HUES64 (cell line): ENCODE measurements around the gene CACNA1S.

Source experiments
- H3K27ac ChIP-seq: 2 replicates; pipeline ENCODE4 v1.7.0; 2013; ENCODE audit warnings: low read depth, low read length, inconsistent platforms
- H3K27me3 ChIP-seq: 2 replicates; pipeline ENCODE4 v1.6.1; 2013; ENCODE audit warnings: mild to moderate bottlenecking, low read length; ENCODE audit not compliant: insufficient read depth
- H3K36me3 ChIP-seq: 2 replicates; pipeline ENCODE4 v1.6.1; 2013; ENCODE audit warnings: mild to moderate bottlenecking, low read length; ENCODE audit not compliant: insufficient read depth
- H3K4me1 ChIP-seq: 2 replicates; pipeline ENCODE4 v1.6.1; 2013; ENCODE audit warnings: mild to moderate bottlenecking, low read length, moderate library complexity; ENCODE audit not compliant: insufficient read depth
- H3K4me3 ChIP-seq: 2 replicates; pipeline ENCODE4 v1.5.1; 2013; ENCODE audit warnings: mild to moderate bottlenecking, low read length, moderate library complexity
- H3K9ac ChIP-seq: 2 replicates; pipeline ENCODE4 v1.6.1; 2013; ENCODE audit warnings: mild to moderate bottlenecking, low read depth, low read length
- H3K9me3 ChIP-seq: 2 replicates; pipeline ENCODE4 v1.6.1; 2013; ENCODE audit warnings: low read depth, low read length; ENCODE audit not compliant: insufficient read depth
- WGBS: fragments of 150-250, 120-280 bp; methylation state at CpG from one replicate; pipeline ENCODE4 v1.1.7; 2013; ENCODE audit warnings: missing lambda C conversion rate; 5-methylcytosine and 5-hydroxymethylcytosine counted together

Gene CACNA1S

DNA sequence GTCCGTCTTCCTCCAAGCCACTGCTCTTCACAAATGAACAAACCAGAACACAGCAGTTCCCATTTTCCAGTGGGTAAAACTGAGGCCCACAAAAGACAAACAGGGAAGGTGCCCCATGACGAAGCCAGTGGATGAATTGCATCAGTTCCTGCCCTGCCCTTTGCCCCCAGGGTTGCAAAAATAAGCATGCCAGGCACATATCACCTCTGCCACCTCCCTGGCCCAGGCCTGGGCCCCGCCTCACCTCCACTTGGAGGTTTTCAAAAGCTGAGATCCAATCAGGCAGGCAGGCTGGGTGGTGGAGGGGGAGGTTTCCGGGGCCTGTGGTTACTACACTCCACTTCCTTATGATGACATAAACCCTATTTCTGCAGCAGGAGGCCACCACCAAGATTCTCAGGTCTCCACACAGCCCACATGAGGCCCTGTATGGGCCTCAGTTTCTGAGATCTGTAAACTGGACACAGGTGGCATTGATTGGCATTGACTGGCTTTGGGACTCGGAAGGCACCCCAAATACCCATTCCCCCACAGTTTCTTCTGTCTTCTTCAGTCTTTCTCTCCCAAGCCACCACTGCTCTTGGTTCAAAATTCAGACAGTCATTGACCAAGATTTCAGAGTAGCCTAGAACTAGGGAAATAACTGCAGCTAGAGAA is 92.8 kb downstream of the CACNA1S start:
- H3K9ac ChIP-seq, result no peak overlapping the region; the same call in 1 of the 2 replicates
- H3K27ac ChIP-seq, result no peak overlapping the region
- peaks cover 51% of the 10 kb centered on the region for H3K4me1 ChIP-seq
- no peaks in the 10 kb centered on the region for H3K36me3 ChIP-seq
- 89% methylated on average over 3 of the region's 5 CpGs for WGBS
- H3K27me3 ChIP-seq, result peaks cover 10% of the 10 kb centered on the region
- no peaks in the 10 kb centered on the region for H3K9me3 ChIP-seq
- no peak overlapping the region for H3K4me3 ChIP-seq

DNA sequence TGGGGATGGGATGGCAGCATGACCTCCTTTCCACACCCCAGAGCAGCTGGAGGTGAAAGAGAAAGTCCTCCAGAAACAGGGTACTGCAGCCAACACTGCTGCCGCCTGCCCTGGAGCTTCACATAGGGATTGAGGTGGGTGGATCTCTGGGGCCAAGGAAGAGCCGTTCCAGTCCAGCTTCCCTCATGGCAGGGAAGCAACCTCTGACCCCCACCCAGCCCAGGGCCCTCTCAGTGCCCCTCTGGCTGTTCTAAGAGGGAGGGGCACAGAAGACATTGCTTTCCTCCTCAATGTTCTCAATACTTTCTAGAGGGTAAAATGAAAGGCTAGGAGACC is 94.4 kb downstream of the CACNA1S start:
- no peak overlapping the region for H3K27ac ChIP-seq

DNA sequence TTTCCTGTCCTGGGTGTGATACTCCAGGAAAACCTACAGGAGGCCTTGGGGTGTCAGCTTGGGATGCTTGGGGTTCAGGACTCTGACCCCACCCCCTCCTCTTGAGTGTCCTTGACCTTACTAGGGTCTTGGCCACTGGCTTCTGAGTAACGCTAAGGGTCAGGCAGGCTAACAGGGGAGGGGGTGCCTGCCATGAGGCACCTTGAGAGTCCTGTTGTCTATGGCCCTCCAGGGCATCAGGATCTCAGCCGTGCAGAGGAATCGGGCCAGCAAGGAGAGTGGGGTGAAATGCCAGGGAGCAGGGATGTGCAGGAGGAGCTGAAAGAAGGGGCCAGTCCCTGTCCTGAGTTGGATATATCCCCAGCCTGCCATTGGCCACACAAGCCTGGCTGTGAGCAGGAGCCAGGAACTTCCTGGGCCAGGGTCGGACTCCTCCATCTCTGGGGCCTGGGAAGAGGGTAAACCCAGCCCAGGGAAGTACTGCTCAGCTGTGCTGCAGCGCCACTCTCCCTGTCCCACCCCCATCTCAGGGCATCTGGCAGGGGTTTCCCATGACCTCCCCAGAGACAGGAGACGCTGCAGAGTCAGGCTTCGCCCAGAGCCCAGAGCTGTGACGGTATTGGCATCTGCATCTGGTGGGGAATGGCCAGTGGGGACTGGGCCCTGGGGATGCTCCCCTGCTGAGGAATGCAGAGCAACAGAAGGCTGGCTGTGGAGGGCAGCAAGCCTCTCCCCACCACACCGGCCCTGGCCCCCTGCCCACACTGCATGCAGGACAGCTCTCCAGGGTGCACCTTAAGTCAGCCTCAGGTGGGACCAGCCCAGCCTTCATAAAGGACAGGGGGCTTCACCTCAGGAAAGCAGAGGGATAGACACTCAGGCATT is 95.0 kb downstream of the CACNA1S start:
- peaks cover under 1% of the 10 kb centered on the region; the same call in 1 of the 2 replicates for H3K27me3 ChIP-seq
- no peak overlapping the region for H3K27ac ChIP-seq
- H3K9me3 ChIP-seq, result no peaks in the 10 kb centered on the region
- no peaks in the 10 kb centered on the region for H3K36me3 ChIP-seq
- H3K9ac ChIP-seq, result no peak overlapping the region
- H3K4me3 ChIP-seq, result no peak overlapping the region
- WGBS, result 82% methylated on average over 9 of the region's 9 CpGs
- peaks cover 43% of the 10 kb centered on the region for H3K4me1 ChIP-seq

More for the DNA sequence above, 94.4 kb downstream of the CACNA1S start:
- H3K36me3 ChIP-seq, result no peaks in the 10 kb centered on the region
- 95% methylated on average over 2 of the region's 2 CpGs for WGBS
- H3K27me3 ChIP-seq, result peaks cover 7% of the 10 kb centered on the region
- no peaks in the 10 kb centered on the region for H3K9me3 ChIP-seq
- H3K9ac ChIP-seq, result no peak overlapping the region
- H3K4me1 ChIP-seq, result peaks cover 49% of the 10 kb centered on the region
- no peak overlapping the region for H3K4me3 ChIP-seq

DNA sequence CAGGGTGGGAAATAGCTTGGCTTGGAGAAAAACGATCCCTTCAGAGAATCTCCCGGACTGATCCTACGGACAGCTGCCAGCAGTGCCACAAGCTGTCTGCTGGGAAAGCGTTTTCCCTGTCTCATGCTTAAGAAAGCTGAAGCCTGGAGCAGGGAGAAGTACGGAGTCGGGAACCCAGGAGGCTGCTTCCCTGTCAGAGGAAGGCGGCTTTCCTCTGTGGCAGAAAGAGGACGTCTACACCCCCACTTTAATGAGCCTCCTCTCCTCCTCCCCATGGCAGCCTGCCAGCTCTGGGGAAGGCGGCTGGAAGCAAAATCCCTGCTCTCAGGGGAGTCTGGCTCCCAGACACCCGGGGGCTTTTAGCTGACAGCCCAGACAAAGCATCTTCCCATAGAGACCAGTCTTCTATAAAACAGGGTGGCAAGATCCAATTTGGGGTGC is 96.0 kb downstream of the CACNA1S start:
- H3K9ac ChIP-seq, result no peak overlapping the region
- 70% methylated on average over 10 of the region's 10 CpGs for WGBS
- H3K9me3 ChIP-seq, result no peaks in the 10 kb centered on the region
- no peak overlapping the region for H3K4me3 ChIP-seq
- H3K4me1 ChIP-seq, result peaks cover 35% of the 10 kb centered on the region
- H3K27ac ChIP-seq, result no peak overlapping the region
- no peaks in the 10 kb centered on the region for H3K27me3 ChIP-seq
- H3K36me3 ChIP-seq, result no peaks in the 10 kb centered on the region

DNA sequence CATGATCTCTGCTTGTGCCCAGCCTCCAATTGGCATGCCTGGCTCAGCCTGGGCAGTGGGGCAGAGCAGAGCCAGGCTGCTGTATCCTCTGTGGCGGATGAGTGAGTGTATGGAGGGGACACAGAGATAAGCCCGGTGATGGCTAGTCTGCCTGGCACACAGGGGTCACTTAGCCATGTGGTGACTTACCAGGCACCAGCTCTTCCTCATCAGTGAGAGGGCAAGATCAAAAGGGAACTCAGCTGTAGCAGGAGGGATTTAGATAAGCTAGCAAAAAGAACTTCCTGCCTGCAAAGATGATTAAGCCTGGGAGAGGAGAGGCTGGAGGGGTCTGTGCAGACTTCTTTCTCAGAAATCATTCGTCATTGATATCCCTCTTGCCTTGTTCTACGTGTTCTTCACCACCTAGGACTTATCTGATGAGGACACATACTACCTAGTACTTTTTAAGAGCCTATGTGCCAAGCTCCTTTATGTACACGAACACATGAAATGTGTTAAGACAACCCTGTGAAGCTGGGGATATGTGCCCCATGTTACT is 96.6 kb downstream of the CACNA1S start:
- no peak overlapping the region for H3K4me3 ChIP-seq
- H3K9me3 ChIP-seq, result no peaks in the 10 kb centered on the region
- no peaks in the 10 kb centered on the region for H3K27me3 ChIP-seq
- no peak overlapping the region for H3K27ac ChIP-seq
- H3K9ac ChIP-seq, result no peak overlapping the region
- H3K4me1 ChIP-seq, result peaks cover 31% of the 10 kb centered on the region
- H3K36me3 ChIP-seq, result no peaks in the 10 kb centered on the region
- 79% methylated on average over 5 of the region's 5 CpGs for WGBS

DNA sequence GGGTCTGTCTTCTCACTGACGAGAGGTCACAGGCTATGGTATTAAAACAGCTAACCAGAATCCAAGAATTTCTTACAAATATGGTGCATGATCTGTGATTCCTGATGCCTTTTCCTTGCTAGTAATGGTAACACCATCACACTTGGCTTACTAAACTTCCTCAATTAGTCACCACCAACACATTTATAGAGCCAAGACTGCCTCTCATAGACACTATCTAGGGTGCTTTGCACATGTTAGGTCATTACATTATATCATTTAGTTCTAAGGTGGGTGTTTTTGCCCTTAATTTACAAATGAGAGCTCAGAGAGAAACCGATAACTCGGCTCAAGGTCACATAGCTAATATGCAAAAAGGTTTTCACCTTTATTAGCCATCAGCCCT is 97.4 kb downstream of the CACNA1S start:
- H3K4me1 ChIP-seq, result peaks cover 31% of the 10 kb centered on the region

DNA sequence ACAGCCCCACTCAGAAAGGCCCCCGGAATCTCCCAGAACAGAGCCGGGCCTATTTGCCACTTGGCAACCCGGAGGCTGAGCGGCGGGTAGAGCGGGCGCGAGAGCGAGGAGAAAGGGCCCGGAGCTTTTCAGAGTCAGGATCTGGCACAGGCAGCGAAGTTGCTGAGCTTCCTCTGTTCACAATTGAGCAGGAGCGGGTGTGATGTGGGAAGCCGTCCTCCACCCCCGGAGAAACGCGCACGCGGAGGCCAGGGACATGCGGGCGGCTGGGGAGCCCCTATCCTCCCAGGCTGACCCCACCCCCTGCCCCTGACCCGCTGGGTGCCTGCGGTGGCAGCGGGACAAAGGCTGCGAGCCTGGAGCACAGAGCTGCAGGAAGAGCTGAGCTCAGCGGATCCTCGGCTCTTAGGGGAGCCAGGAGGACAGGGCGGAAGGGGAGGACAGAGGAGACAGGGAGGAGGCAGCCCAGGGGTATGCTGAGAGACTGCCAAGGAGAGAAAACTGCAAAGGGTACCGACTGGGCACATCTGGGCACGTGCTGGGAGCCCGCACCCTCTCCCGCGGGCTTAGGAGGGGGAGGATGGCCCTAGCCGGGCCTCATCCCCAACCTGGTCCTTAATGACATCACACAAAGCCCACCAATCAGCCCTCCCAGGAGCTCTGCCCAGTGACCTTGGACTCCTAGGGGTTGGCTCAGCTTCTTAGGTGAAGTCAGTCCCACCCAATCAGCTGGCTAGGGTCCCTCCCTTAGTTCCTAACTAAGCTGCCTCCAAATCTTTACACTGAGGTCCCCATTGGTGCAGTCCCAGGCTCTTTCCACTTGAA is 98.0 kb downstream of the CACNA1S start:
- H3K27ac ChIP-seq, result no peak overlapping the region
- 0 out of 2 replicates have a peak overlapping the region, but pooled peaks have one; percentile 22 for H3K9ac ChIP-seq
- no peaks in the 10 kb centered on the region for H3K36me3 ChIP-seq
- no peak overlapping the region for H3K4me3 ChIP-seq
- 76% methylated on average over 33 of the region's 33 CpGs for WGBS
- no peaks in the 10 kb centered on the region for H3K27me3 ChIP-seq
- peaks cover 29% of the 10 kb centered on the region for H3K4me1 ChIP-seq
- H3K9me3 ChIP-seq, result no peaks in the 10 kb centered on the region

More for the DNA sequence above, 97.4 kb downstream of the CACNA1S start:
- WGBS, result 91% methylated on average over 3 of the region's 3 CpGs
- no peak overlapping the region for H3K4me3 ChIP-seq
- H3K27me3 ChIP-seq, result no peaks in the 10 kb centered on the region
- H3K27ac ChIP-seq, result no peak overlapping the region
- H3K36me3 ChIP-seq, result no peaks in the 10 kb centered on the region
- H3K9me3 ChIP-seq, result no peaks in the 10 kb centered on the region
- H3K9ac ChIP-seq, result no peak overlapping the region

DNA sequence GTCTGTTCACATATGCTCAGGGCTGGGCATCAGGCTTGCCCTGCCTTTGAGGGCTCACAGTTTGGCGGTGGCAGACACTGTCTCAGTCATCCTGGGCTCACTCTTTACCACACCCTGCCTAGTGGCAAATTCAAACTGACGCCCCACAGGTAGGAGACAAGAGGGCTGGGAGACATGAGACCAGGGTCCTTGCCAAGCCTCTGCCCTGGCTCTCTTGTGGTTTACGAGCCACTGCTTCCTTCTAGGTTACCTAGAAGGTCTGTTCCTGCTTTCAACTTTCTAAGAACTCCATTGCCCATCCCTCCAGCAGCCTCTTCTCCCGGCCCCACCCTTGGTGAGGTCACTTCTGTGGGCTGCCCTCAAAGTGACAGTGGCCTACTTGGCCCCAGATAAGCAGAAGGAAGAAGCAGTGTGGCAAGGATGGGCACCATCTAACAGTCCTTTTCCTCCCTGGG is 99.2 kb downstream of the CACNA1S start:
- Histone ChIP-seq H3K4me1 (peaks cover 29% of the 10 kb centered on the region), H3K4me3 (no peak overlapping the region), H3K27me3 (no peaks in the 10 kb centered on the region), H3K9me3 (no peaks in the 10 kb centered on the region), H3K27ac (no peak overlapping the region), H3K9ac (no peak overlapping the region), H3K36me3 (no peaks in the 10 kb centered on the region)
- 88% methylated on average over 4 of the region's 4 CpGs for WGBS

DNA sequence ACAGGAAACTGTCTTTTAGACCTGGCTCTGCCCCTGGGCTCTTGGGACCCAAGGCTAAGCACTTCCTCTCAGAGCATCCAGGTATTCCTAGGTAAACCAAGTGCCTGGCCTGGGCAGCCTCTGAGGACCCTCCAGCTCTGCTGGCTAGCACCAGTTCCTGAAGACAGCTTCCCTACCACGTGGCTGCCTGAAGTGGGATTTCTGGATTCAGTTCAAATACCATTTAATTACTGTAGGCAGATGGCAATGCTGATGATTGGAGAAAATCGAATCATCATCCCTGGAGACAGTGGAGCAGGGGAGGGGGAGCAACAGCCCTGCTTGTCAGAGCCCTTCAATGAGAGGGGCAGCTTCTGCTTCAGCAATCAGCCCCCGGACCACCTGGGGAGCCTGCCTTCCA is 100.6 kb downstream of the CACNA1S start:
- Histone ChIP-seq H3K9ac (no peak overlapping the region), H3K27me3 (no peaks in the 10 kb centered on the region), H3K36me3 (no peaks in the 10 kb centered on the region), H3K4me3 (no peak overlapping the region), H3K4me1 (peaks cover 21% of the 10 kb centered on the region), H3K27ac (no peak overlapping the region), H3K9me3 (no peaks in the 10 kb centered on the region)
- 81% methylated on average over 3 of the region's 3 CpGs for WGBS

DNA sequence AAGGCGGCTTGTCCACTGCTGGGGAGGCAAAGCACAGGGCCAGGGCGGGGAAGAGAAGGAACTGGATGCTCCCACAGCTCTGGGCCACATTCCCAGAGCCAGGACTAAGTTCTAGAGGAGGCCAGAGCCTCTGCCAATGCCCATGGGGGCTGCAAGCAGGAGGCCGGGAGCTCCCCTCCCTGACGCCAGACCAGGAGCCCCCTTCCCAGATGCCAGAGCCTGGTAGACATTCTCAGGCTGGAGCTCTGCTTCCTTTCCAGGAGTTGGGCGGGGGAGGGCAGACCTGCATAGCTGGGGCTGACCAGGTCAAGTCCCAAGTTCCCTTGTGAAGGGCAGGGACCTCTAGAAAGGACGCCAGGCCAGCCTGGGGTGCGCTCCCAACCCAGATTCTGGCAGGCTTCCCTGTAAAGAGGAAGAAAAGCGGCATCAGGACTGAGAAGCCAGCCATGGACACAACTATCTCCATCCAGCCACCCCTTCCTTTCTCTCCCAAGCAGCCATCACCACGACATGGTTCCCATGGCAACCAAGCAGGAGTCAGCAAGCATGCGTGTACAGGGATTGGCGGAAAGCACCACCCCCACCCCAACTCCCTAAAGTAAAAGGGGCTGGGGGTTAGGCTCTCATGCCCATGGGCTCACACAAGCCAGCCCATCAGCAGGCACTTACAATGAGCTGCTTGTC is 102.1 kb downstream of the CACNA1S start:
- Histone ChIP-seq H3K9ac (0 out of 2 replicates have a peak overlapping the region, but pooled peaks have one; percentile 26), H3K4me1 (peaks cover 18% of the 10 kb centered on the region), H3K27ac (no peak overlapping the region), H3K4me3 (no peak overlapping the region), H3K27me3 (no peaks in the 10 kb centered on the region), H3K9me3 (no peaks in the 10 kb centered on the region), H3K36me3 (0 out of 2 replicates have a peak, but pooled peaks cover 4% of the 10 kb centered on the region)
- 73% methylated on average over 11 of the region's 11 CpGs for WGBS
